GM18526 (cell line): ENCODE results near the gene CMIP.

Experiments
- POLR2A ChIP-seq: IDR thresholded peaks from 3 replicates; pipeline ENCODE4 v1.6.1; 2011; ENCODE audit not compliant: insufficient read length; ENCODE audit errors: extremely low read depth

The CMIP gene

GRCh38 chr16:81601601-81602255 is 157.1 kb downstream of the CMIP start:
- no peak for TF ChIP-seq POLR2A

GRCh38 chr16:81602256-81602776 is 157.7 kb downstream of the CMIP start:
- TF ChIP-seq POLR2A: no peak

- no peak for TF ChIP-seq POLR2A
Observed at GRCh38 chr16:81602792-81603191, 158.2 kb downstream of the CMIP start.

GRCh38 chr16:81604960-81605383 is 160.4 kb downstream of the CMIP start:
- TF ChIP-seq POLR2A: no peak

GRCh38 chr16:81606039-81606438 is 161.4 kb downstream of the CMIP start:
- TF ChIP-seq POLR2A: no peak

- TF ChIP-seq POLR2A: no peak
Observed at GRCh38 chr16:81607006-81607405, 162.4 kb downstream of the CMIP start.

- TF ChIP-seq POLR2A: no peak
Observed at GRCh38 chr16:81607805-81608522, 163.4 kb downstream of the CMIP start.

GRCh38 chr16:81608523-81609209 is 164.1 kb downstream of the CMIP start:
- TF ChIP-seq POLR2A: no peak

- no peak for TF ChIP-seq POLR2A
Observed at GRCh38 chr16:81609323-81609892, 164.8 kb downstream of the CMIP start.

GRCh38 chr16:81610144-81610842 is 165.7 kb downstream of the CMIP start:
- TF ChIP-seq POLR2A: no peak

GRCh38 chr16:81610936-81611335 is 166.3 kb downstream of the CMIP start:
- TF ChIP-seq POLR2A: no peak

- TF ChIP-seq POLR2A: no peak
Observed at GRCh38 chr16:81611721-81612120, 167.1 kb downstream of the CMIP start.

GRCh38 chr16:81612351-81613163 is 167.9 kb downstream of the CMIP start:
- TF ChIP-seq POLR2A: no peak

GRCh38 chr16:81614171-81614570 is 169.6 kb downstream of the CMIP start:
- no peak for TF ChIP-seq POLR2A
